HG02870 (cell line): ENCODE data around the gene IDUA.
"Not testable (repeated sequence)": the region's sequence is repeated elsewhere in the genome, so short reads cannot be mapped to it uniquely, and the experiment has no call there.

Source experiments
- ATAC-seq: cut with Tn5 transposase; IDR thresholded peaks from one replicate; pipeline ENCODE4 v1.9.1; 2021; ENCODE audit warnings: mild to moderate bottlenecking, moderate library complexity; ENCODE audit not compliant: unreplicated experiment

IDUA gene

DNA sequence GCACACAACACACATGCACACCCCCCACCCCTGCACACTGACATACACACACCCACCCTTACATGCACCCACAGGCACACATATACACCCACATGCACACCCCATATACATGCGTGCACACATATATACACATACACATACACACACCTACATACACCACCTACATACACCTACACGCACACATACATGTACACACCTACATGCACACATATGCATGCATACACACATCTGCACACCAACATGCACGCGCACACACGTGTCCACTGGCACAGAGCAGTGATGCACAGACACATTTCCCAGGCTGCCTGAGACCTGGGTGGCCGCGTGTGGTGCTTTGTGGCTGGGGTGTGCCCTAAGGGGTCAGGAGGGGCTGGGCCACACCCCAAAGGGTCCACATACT is 56.3 kb downstream of the IDUA start:
- ATAC-seq: no peak

DNA sequence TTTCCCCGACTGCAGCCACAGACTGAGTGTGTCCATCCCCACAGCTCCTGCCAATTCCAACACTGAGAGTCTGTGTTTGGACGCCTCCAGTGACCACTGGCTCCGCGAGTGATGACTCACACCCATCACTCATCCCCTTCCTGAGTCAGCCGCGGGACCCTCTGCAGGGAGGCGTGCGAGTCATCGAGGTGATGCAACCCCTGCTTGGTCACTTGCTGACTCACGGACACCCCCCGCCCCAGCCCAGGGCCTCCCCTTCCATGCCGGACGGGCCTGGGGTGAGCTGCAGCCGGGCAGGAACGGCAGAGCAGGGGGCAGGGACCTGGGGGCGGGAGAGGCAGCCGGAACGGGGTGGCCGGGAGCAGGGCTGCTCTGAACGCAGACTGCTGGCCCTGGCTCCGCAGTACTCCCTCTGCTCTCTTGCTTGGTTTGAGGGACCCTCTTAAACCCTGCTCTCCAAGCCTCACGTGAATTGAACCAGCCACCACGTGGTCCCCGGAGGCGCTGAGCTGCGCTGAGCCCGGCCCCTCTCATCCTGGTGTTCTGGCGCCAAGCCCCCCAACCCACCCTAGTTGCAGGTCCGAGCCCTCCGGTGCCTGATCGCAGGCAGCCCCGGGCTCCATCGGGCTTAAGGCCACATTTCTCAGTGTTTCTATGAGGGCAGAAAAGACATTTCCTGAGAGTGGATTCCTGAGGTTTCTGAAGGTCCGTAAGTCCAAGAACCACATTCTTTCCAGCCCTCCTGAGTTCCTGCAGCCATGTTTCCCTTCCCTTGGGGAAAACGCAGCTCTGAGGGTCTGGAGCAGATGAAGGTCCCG is 57.0 kb downstream of the IDUA start:
- ATAC-seq: no peak

DNA sequence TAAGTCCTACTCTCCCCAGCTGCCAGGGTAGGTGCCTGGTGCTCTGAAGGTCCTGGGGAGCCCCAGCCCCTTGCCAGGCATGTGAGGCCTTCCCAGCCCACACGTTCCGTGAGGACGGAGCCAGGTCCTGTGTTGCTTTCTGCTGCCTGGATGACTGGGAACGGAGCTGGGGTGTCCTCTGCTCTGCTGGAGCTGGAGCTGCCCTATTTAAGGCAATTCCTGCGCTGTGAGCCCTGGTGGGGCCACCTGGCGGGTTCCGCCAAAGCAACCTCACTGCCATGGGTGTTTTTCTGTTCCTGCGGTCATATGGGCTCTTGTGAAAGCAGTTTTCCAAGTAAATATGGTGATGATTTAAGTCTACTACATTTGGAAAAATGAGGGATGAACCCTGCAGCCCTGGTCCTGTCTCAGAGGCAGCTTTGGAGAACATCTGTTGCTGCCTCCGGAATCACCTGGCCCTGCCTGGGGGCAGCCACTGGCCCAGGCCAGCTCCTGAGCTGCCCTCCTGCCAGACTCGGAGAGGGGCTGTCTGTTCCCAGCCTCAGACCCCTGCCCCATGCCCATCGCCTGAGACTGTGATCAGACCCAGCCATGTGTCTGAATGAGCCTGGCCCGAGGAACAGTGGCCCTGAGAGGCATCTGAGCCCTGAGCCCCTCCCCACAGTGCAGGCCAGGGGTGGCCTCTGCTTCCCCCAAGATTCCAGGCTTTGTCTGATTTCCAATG is 57.8 kb downstream of the IDUA start:
- no peak for ATAC-seq

DNA sequence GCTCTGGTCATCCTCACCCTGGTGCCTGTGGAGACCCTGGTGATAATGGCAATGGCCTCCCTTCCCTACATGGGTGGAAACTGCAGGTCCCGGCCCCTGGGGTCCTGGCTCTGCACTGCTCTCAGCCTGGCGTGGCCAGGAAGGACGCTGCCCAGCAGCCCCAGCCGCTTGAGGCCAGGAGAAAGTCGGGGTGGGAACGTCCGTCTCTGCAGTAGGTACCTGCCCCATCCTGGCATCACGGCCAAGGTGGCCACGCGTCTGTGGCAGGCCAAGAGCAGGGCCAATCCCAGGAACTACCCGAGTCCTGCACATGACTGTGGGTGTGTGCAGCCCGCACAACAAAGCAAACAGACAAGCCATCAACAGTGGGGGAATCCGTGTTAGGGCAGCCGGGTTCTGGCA is 58.4 kb downstream of the IDUA start:
- no peak for ATAC-seq

DNA sequence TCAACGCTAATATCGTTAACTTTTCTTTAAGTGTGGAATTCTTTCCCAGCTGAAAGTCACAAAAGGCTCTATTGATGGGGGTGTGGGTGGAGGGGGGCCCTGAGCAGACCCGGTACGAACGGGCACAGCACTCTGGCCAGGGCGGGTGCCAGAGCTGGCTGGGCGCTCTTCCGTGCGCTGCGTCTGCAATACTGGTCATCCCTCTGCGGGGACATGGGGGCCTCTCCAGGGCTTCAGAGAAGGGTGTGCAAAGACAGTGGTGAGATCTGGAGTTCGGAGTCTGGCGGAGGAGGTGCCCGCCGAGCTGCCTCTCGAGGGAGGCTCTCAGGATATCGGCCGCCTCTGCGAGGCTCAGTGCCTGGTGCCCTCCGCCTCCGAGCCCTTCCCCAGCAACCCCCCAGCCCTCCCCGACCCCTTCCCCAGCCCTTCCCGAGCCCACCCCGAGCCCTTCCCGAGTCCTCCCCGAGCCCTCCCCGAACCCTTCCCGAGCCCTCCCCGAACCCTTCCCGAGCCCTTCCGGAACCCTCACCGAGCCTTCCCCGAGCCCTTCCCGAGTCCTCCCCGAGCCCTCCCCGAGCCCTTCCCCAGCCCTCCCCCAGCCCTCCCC is 58.9 kb downstream of the IDUA start:
- ATAC-seq: no peak

DNA sequence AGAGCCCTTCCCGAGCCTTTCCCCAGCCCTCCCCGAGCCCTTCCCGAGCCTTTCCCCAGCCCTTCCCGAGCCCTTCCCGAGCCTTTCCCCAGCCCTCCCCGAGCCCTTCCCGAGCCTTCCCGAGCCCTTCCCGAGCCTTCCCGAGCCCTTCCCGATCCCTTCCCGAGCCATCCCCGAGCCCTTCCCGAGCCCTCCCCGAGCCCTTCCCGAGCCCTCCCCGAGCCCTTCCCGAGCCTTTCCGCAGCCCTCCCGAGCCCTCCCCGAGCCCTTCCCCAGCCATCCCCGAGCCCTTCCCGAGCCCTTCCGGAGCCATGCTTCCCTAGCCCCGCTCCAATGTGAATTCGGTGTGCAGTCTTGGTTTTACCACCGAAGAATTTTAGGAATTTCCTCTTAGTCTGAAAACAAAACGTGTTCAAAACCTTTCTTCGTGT is 59.8 kb downstream of the IDUA start:
- ATAC-seq: not testable (repeated sequence)

DNA sequence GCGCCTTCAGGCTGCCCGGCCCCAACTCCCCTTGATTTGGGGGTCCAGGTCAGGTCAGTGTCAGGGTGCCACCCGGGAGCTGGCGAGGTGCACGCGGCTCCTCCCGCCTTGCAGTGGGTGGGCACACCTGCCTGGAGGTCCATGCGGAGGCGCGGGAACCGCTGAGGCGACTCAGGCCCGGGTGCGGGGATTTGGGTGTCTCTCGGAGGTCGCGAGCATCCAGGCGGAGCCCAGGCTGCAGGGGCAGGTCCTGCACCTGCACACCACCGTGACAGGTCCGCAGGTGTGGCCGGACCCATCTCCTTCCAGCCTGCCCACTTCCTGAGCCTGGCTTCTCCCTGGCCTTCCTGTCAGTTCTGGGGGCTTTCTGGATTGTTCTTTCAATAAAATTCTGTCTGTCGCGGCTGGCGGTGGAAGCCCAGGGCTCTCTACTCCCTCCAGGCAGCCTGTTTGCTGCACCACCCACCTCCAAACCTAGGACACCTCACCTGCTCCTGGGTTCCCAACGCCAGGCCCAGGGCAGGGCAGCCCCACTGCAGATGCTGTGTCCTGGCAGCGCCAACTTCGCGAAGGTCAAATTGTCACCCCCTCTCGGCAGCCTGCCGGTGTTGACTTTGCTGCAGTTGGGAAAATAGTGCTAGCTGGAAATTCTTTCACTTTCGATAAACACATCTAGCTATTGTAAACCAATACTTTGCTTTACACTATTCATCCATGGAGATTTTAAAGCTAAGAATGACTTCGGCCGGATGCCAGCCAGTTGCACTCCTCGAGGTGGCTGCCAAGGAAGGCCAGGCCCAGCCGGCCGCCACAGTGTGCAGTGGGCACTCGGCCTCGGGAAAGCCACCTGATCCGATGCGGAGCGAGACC is 60.5 kb downstream of the IDUA start:
- ATAC-seq: no peak

DNA sequence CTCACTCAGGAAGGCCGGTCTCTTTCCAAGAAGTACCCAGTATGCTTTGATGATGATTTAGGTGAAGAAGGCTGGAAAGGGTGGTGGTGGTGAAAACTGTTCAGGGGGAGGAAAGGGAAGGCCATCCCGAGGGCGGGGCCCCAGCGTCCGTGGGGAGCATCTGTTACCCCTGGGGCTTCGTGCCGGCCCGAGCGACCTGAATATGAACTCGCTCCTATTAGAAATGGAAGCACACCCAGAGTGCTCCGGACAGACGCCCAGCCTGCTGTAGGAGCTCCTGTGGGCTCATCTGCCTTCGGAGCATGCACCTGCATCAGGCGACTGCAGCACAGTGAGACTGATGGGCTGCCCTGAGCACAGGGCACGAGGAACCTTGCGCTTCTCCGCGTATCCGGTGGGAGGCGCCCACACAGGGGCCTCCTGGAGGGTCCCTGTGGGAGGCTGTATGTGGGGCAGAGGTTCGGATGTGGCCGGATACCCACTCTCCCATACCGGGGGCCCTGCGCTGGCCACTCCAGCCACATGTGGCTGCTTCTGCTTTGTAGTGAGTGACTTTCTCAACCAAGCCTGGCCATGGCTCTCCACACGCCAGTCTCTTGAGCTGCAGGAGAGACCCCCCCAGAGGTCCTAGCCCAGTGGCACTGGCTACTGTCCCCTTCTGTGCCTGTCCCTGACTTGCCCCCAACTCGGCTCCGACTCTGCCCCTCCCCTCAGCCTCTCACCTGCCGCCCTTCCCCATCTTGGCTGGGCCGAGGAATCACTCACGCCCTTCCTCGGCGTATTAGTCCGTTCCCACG is 61.3 kb downstream of the IDUA start:
- ATAC-seq: no peak

DNA sequence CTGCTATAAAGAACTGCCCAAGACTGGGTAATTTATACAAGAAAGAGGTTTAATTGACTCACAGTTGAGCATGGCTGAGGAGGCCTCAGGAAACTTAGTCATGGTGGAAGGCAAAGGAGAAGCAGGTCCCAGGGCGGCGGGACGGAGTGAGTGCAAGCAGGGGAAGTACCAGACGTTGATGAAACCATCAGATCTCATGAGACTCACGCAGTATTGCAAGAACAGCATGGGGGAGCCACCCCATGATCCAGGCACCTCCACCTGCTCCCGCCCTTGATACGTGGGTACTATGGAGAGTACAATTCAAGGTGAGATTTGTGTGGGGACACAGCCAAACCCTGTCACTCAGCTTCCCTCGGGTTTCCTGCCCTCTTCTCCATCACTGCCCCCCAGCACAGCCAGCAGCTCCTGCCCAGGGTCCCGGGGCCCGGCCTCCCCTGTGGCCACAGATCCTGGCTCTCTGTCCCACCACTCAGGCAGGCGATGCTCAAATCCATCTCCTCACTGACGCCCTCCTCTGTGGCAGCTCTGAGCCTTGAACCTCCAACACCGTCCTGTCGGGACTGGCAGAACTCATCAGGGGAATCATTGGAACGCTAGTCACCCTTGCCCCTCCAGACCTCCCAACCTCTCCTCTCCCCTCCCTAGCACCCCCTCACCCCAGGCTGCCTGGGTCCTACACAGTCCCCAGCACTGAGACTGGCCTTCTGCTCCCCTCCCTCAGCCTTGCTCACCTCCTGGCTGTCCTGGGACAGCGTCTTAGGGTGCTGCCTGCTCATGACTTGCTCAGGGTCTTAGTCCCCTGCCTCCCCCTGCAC is 62.1 kb downstream of the IDUA start:
- no peak for ATAC-seq

DNA sequence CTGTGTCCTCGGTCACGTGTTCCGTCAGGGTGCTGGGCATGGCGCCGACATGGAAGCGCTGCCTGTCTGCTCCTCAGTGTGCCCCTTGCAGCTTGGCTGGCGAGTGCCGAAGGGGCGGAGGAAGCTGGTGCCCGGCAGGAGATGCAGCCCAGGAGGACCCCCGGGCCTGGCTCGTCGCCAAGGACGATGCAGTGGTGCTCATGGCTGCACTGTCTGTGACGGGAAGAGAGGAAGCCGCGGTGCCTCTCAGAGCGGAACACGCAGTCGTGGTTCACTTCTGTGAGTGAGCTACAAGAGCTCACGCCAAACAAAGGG is 62.7 kb downstream of the IDUA start:
- no peak for ATAC-seq

DNA sequence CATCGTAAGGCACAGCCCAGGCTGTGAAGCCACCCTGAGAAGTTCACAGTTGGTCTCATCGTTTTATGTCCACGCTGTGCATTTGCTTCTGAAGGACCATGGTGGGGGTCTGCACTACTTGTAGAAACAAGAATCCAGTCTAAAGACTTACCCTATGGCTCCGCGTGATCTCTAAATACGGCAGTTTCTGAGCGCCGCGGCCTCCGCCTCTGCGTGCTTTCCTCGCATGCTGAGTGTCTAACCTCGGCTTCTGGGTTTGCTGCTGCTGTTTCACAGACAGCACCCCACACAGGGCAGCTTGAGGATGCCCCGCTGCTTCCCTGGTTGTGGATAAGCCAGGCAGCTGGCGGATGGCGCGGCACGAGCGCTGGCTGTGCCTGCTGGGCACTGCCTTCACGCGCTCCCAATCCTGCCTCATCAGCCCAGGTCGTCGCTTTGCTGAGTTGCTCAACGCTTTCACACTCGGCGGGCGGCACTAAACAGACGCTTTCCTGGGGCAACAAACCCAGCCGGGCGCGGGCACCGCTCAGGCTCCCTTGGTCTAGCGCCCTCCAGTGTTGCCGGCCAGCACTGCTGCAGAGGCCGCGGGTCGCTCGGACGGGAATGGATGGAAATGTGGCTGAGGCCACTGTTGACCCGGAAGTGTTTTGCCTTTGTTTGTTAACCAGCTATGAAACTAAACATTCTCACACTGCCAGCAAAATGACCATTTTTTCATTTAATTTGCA is 63.8 kb downstream of the IDUA start:
- no peak for ATAC-seq

DNA sequence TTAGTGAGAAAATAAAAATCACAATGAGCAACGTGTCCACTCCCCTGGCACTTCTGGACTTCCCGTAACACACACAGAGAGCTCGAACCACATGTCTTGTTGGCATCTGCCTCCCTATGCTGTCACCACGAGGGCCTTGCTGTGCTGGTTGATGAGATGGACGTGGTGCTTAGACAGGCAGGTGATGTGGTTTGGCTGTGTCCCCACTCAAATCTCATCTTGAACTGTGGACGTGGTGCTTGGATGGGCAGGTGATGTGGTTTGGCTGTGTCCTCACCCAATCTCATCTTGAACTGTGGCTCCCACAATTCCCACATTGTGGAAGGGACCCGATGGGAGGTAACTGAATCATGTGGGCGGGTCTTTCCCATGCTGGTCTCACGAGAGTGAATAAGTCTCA is 64.6 kb downstream of the IDUA start:
- ATAC-seq: no peak

DNA sequence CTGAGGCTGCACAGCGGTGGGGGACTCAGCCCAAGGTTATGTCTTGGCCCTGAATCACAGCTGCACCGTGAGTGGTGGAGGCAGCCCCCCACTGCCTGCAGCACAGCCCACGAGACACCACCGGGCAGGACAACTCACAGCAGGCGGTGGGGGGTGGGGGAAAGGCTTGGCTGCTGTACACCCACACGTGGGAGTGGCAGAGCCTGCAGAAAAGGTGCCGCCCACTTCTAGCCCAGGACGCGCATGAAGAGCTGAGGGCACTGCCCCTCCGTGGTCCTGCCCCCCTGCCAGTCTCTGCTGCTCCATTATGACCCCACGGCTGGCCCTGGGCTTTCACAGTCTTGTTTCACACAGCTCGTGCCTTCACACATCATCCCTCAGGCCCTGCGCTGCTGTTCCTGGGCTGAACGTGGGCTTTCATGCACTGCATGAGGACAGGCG is 65.4 kb downstream of the IDUA start:
- ATAC-seq: no peak

DNA sequence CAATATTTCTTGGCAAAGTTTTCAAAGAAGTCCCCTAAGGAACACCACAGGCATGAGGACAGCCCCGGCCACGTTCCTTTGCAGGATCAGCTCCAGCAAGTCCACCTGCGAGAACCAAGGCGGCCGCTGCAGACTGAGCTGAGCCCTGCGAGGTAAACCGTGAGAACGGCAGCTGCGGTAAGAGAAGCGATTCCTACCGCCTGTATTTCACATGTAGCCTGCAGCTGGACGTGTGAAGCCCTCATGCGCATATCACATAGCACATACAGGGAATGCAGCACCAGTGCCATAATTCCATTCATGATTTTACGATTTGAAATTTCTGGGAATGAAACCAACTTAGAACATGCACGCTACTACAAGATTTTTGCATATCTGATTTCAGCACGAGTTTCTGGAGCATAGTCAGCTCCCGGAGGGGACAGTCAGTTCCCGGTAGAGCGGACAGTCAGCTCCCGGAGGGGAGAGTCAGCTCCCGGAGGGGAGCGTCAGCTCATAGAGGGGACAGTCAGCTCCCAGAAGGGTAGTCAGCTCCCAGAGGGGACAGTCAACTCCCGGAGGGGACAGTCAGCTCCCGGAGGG is 66.3 kb downstream of the IDUA start:
- ATAC-seq: no peak

DNA sequence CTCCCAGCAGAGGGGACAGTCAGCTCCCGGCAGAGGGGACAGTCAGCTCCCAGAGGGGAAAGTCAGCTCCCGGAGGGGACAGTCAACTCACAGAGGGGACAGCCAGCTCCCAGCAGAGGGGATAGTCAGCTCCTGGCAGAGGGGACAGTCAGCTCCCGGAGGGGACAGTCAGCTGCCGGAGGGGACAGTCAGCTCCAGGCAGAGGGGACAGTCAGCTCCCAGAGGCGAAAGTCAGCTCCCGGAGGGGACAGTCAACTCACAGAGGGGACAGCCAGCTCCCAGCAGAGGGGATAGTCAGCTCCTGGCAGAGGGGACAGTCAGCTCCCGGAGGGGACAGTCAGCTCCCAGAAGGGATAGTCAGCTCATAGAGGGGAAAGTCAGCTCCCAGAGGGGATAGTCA is 67.0 kb downstream of the IDUA start:
- not testable (repeated sequence) for ATAC-seq
